ENCODE measurements around the gene CGGBP1.

DNA sequence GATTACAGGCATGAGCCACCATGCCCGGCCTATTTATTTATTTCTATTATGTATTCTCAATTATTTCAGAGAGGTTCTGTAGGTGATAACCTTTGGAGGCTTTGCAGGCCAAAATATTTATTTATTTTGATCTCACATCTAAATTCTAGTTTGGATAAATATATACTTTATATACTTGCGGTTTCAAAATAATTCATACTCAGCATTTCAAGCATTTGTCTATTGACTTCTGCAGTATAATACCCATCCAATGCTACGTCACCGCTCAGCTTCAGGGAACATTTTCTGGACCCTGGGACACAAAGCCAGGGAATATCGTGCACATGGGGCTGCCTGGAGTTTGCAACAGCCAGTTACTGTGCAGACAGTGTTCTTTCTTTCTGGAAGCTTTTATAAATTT lies 22.6 kb downstream of the CGGBP1 start:
- TF ChIP-seq, protein P1, sequence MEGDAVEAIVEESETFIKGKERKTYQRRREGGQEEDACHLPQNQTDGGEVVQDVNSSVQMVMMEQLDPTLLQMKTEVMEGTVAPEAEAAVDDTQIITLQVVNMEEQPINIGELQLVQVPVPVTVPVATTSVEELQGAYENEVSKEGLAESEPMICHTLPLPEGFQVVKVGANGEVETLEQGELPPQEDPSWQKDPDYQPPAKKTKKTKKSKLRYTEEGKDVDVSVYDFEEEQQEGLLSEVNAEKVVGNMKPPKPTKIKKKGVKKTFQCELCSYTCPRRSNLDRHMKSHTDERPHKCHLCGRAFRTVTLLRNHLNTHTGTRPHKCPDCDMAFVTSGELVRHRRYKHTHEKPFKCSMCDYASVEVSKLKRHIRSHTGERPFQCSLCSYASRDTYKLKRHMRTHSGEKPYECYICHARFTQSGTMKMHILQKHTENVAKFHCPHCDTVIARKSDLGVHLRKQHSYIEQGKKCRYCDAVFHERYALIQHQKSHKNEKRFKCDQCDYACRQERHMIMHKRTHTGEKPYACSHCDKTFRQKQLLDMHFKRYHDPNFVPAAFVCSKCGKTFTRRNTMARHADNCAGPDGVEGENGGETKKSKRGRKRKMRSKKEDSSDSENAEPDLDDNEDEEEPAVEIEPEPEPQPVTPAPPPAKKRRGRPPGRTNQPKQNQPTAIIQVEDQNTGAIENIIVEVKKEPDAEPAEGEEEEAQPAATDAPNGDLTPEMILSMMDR (IDR thresholded peaks at IDR 0.05): no peak
- no peak for TF ChIP-seq EZH2 (IDR thresholded peaks at IDR 0.05; ENCODE audit: borderline replicate concordance, insufficient read depth, low read depth, low read length, poor library complexity, severe bottlenecking)
